Measurements from ENCODE around the gene LMCD1.

LMCD1 gene

GRCh38 chr3:8581806-8582445, 80.3 kb downstream of the LMCD1 start:
- DNase-seq (ENCODE audit: low read depth, low spot score): no peak

GRCh38 chr3:8584661-8585060, 83.0 kb downstream of the LMCD1 start:
- no peak for DNase-seq (ENCODE audit: low read depth, low spot score)

GRCh38 chr3:8589880-8590556, 88.4 kb downstream of the LMCD1 start:
- no peak for DNase-seq (ENCODE audit: low read depth, low spot score)

- no peak for DNase-seq (ENCODE audit: low read depth, low spot score)
Observed at GRCh38 chr3:8593021-8593827, 91.6 kb downstream of the LMCD1 start.

GRCh38 chr3:8595252-8595651, 93.6 kb downstream of the LMCD1 start:
- DNase-seq (ENCODE audit: low read depth, low spot score): no peak

GRCh38 chr3:8595695-8596115, 94.1 kb downstream of the LMCD1 start:
- no peak for DNase-seq (ENCODE audit: low read depth, low spot score)

GRCh38 chr3:8596321-8597218, 94.9 kb downstream of the LMCD1 start:
- DNase-seq (ENCODE audit: low read depth, low spot score): no peak

GRCh38 chr3:8597219-8597853, 95.7 kb downstream of the LMCD1 start:
- DNase-seq (ENCODE audit: low read depth, low spot score): no peak

- no peak for DNase-seq (ENCODE audit: low read depth, low spot score)
Observed at GRCh38 chr3:8599146-8599545, 97.5 kb downstream of the LMCD1 start.

- no peak for DNase-seq (ENCODE audit: low read depth, low spot score)
Observed at GRCh38 chr3:8600457-8600856, 98.8 kb downstream of the LMCD1 start.

- DNase-seq (ENCODE audit: low read depth, low spot score): no peak
Observed at GRCh38 chr3:8603115-8603710, 101.6 kb downstream of the LMCD1 start.

GRCh38 chr3:8604006-8604405, 102.4 kb downstream of the LMCD1 start:
- no peak for DNase-seq (ENCODE audit: low read depth, low spot score)

- no peak for DNase-seq (ENCODE audit: low read depth, low spot score)
Observed at GRCh38 chr3:8604988-8605387, 103.4 kb downstream of the LMCD1 start.

- DNase-seq (ENCODE audit: low read depth, low spot score): no peak
Observed at GRCh38 chr3:8606701-8607231, 105.1 kb downstream of the LMCD1 start.

GRCh38 chr3:8607234-8608040, 105.8 kb downstream of the LMCD1 start:
- no peak for DNase-seq (ENCODE audit: low read depth, low spot score)

- DNase-seq (ENCODE audit: low read depth, low spot score): no peak
Observed at GRCh38 chr3:8608041-8608790, 106.6 kb downstream of the LMCD1 start.

GRCh38 chr3:8608791-8609467, 107.3 kb downstream of the LMCD1 start:
- DNase-seq (ENCODE audit: low read depth, low spot score): no peak

GRCh38 chr3:8610951-8611350, 109.3 kb downstream of the LMCD1 start:
- DNase-seq (ENCODE audit: low read depth, low spot score): no peak

Measured in activated naive CD8-positive, alpha-beta T cell treated with anti-CD3 and anti-CD28 coated beads, Interleukin-2, amount 50 U/mL, for 16 hours (primary cell).